Measurements from ENCODE around the gene ANXA1.

Gene ANXA1

DNA sequence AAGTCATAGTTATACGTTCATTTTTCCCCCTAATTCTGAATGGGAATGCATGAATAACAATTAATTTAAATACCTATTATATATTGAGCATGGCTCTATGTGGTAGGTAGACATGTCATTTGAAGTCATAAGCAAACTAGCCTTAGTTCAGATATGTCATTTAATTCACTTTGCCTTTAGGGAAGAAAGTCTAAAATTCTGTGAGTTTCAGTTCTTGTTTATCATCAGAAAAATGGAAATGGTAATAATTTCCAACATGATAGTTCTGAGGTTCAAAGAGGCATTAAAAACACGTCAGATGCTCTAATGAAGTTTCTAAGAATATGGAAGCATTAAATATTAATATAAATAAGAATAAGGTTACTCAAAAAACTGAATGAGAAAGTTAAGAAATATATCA, 13.1 kb upstream of the ANXA1 start:
- DNase-seq = no peak

DNA sequence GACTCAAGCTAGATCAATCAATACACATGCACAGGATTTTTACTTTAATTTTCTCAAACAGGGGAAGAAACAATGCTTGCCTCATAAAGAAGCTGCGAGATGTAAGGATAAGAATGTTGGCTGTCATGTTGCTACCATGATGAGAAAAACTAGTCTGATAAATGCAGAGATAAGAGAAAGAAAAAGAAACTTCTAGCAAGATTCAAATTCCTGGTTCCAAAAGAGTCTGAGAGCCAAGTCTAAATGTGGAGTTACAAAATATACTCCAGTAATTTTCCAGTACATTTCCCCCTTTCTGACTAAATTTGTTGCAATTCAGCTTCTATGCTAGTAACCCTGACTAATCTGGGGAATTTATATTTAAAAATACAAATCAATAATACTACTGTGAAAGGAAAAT, 10.4 kb upstream of the ANXA1 start:
- no peak for DNase-seq

DNA sequence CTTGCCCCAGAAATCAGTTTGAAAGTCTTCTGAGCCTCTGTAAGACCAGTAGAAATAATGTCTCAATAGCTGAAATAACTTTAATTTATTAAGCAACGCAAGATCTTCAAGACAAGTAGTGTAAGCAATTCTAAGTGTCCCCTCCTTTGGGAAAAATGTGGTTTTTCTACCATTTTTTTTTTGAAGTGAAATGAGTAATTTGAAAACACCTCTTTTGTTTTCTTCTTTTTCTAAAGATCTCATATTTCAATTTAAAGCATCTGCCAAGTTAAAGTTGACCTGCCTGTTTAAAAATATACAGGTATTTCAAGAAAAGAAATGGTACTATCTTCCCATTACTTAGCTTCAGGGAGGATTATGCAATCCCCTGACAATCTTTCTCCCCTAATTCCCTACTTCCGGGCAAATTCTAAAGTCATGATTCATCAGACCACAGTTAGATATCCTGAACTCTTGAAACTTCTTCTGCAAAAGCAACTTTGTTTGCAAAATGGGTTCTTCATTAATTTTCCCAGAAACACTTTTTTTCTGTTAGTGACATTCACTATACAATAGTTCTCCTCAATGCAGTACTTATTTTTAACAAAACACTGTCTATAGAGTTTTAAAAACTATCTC, 7.8 kb upstream of the ANXA1 start:
- DNase-seq = no peak

DNA sequence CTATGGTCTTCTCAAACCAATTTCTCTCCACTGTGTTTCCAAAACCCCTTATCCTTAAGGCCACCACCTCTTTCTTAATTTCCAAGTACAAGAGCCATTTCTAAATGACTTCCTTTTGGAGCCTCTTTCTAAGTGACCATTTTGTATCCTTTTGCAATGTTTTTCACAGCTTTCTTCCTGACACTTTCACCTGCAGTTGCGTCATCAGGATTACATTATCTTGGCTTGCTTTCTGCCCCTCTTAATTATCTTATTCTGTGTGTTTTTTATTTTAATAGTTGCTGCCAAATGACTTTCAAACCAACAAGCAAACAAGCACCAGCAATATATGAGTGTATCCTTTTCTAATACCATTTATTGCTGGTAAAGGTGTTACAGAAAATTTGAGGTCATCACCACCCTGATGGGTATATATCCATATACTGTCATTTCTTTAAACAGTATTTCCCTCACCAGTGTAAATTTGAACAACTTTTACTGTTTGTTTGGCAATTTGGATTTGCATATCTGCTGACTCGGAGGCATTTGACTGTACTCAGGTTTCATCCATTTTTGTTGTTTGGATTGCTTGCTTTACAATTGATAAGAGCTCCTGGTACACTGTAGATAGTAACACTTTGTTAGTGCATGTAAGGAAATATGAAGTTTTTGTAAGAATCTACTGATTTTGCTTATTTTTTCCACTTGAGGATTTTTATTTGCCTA, 5.4 kb upstream of the ANXA1 start:
- DNase-seq = peak in 1 of 2 experiments; percentile 64

DNA sequence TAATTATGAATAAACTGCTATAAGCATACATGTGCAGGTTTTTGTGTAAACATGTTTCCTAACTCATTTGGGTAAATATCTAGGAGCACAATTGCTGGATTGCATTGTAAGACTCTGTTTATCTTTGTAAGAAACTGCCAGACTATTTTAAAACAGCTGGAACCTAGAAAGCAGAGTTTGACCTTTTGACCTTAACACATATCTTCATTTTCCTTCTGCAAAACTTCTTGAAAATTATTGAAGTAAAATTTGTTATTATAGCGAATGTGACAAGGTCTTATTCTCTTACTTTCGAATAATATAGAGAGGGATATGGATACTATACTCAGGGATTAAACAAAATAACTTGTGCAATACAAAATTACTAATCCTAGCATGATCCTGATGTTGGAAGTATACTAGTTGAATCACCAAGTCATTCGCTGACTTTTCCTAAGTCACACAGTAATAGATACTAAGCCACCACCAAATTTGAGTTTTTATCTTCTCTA, 3.2 kb upstream of the ANXA1 start:
- DNase-seq = peak in 1 of 2 experiments; percentile 22

DNA sequence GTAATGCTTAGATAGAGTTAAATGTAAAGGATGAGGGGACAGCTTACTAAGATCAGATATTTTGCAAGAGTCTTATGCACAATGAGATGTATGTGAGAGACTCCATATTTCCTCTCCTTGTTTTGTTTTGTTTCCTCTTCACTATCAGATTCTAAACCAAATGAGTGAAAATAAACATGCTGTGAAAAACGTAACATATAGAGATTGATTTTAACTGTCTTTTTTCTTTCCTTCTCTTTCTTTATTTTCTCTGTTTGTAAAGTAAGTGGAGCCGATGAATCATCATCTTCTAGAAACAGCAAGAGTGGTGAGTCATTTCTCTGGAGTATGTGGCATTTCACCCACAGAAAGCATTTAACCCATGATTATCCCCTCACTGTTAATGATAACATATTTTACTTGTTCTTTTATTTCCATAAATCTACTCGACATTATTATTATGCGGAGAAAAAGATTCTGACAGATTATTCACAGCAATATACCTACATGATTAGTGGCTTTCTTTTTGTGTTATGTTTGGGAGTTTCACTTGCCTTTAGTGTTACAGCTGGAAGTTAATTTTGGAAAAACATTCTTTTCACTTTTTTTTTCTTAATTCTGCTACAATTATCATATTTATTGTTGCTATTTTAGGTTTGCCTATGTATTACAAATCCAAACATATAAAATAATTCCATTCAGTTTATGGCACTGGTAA, 2.1 kb upstream of the ANXA1 start:
- DNase-seq = peak in 1 of 2 experiments; percentile 18

DNA sequence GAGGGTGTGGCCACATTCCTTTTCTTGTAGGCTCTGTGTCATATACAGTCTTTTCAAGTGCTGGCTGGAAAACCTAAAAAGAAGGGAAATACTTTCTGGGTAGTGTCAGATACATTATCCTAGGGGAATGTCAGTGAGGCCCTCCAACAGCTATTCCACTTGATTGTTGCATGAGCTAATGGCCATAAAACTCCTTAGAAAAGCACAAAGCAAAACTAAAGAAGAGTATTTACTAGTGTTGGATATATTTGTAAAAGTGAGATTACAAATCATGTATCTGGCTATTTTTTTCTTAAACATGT, 829 bp downstream of the ANXA1 start:
- DNase-seq = no peak

DNA sequence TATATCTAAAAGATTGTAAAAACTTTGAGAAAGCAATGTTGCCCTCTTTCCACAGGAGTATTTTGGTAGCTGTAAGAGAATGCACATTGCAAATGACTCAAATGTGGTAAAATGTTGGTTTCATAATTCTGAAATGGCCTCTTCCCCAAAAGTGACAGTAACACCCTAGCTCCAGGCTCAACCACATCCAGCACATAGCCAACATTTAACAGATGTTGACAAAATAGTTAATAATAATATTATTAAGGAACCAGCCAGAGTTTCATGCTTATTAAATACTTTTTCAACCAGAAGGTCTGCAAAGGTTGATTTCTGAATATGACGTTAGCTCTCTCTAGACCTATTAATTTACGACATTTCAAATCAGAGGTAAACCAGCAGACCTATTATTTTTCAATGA, 1.3 kb downstream of the ANXA1 start:
- DNase-seq = no peak

DNA sequence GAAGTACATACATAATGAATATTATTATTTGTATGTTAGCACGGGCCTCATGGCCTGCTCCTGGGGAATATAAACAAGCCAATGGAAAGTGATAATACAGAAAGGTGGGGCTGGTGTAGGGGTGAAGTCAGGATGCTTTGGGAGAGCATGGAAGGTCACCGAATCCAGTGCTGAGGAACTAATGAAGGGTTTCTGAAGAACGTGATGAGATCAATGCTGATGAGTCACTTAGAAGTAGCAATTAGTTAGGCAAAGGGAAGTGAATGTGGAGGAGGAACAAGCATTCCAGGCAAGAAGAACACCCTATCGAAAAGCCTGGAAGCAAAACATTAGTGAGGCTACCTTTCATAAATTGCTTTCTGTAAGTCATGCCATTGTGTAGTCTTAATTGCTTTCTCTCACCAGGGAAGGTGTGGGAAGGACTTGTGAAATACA, 2.1 kb downstream of the ANXA1 start:
- DNase-seq = no peak

DNA sequence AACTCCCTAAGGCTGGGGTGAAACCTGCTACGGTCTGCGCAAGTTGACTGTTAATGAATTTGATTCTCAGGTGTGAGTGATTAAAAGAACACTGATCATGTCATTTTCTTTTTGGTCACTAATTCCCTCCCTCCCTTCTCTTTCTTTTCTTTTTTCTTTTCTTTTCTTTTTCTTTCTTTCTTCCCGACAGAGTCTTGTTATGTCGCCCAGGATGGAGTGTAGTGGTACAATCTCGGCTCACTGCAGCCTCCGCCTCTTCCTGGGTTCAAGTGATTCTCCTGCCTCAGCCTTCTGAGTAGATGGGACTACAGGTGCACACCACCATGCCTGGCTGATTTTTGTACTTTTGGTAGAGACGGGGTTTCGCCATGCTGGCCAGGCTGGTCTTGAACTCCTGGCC, 2.6 kb downstream of the ANXA1 start:
- DNase-seq = no peak

DNA sequence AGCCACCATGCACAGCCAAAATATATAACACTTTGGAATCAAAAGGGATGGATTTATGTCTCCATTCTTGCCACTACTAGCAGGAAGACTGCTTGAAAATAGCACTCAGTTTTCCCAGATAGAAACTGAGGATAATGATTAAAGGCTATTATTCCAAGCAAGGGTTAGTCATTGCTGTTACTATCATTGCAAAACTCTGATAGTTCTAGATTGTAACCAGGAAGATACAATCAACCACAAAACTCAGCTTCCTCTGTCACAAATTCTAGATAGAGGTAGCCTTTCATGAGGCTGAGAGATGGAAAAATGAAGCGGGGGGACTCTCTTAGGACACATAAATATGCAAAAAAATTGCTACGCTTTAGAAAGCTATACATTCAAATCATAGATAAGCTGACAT, 3.1 kb downstream of the ANXA1 start:
- no peak for DNase-seq

DNA sequence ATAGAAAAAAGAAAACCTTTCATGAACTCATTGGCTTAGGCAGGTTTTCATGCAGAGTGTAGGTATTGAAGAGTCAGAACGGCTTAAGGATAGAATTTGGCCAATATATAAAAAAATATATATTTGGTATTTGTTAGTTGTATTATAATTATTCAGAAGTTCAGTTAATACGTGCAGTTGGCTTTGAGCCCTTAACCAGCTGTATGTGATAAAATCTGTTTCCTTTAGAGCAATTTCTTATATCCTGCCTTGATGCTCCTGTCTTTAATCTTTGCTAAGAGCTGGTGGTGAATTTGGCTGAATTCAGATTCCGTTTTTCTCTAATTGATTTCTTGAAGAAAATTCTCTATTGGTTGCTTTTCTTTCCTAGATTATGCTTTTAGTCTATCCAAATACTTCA, 3.7 kb downstream of the ANXA1 start:
- DNase-seq = no peak

DNA sequence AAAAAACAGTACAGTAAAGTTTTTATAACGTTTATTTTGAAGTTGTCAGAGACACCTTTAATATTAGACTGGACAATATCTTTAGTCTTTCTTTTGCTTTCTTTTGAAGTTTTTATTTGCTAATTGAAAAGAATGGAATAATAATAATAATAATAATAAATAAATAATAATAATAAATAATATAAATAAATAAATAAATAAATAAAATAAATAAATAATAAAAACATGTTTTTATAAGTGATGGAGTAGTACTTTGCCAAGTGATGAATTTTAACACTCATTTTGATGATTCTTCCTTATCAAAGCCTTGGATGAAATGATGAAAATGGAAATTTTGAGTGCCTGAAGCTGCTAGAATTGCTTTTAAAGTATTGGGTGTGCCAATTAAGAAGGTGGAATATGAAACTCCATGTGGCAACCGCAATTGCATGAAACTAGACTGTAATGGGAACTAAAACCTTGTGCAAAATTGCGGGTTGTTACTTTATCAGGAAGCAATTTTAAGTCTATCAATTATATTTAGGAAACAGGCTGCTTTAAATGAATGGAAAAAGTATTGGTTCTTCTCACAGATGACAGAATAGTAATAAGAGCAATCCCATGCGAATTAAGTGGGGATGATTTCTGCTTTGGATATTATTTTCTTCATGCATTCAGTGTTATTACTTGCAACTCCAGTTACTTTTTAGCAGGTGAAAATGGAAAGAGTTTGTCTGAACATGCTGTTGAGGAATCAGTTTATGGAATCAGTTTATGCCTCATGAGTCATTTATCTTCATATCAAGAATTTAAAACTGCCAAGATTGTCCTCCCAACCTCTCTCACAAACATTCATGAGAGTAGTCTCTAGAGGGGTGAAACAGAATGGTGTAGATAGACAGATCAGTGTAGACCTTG, 4.6 kb downstream of the ANXA1 start:
- no peak for DNase-seq

DNA sequence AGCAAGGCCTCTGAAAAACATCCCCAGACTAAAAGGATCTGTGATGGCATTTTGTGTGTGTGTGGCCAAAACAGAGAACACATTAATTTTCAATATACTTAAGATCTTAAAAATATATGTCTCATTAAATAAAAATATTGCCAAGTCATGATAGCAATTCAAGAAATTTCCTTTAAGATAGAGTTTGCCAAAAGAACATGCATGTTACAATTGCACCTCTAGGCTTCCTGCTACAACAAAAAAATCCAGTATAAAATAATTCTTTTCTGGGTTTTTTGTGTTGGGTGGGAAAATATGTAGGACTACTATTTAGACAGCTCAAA, 5.2 kb downstream of the ANXA1 start:
- no peak for DNase-seq

DNA sequence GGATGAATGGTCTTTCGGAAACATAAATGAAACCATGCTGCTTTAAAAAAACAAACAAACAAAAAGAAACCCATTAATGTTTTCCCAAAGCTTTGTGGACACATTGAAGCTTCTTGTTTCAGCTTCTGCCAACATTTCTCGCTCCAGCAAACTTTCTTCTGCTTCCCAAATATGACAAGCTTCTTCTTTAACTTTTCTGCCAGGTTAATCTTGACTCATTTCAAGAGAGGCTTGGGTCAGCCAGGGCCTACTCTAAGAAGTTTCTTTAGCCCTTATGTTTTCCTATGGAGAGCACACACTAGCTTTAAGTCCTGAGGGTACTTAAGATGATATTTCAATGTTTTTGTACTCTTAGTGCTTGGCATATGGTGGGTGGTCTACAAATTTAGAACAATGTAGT, 6.1 kb downstream of the ANXA1 start:
- DNase-seq = no peak

DNA sequence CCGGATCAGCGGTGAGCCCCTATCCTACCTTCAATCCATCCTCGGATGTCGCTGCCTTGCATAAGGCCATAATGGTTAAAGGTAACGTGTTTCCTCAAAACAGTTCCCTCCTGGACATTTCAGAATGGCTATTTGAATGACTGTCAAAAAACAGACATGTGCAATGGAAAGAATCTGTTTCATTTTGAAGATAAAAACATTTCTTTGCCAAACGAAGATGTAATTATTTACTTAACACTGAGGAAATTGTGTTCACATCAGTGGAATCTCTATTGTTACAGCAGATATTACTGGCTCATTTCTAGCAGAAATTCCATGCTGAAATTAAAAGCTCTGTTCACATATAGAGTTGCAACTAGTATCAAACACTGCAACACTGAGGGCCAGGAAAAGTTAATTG, 7.1 kb downstream of the ANXA1 start:
- no peak for DNase-seq

DNA sequence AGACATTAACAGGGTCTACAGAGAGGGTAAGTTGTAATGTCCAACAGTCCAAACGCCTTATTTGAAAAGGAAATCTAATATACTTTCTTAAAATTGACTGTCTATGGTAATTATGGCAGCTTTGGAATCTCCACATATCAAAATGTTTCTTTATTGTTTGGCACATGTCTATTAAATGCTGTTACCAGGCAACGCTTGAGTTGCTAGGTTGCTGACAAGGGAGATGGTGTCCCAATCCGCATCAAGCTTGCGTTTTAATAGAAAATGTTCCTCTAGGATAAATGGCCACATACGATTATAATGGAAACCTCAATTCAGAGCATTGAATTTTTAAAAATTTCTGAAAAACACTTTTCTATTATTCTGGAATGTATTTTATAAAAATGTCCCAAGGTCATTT, 9.2 kb downstream of the ANXA1 start:
- DNase-seq = no peak

DNA sequence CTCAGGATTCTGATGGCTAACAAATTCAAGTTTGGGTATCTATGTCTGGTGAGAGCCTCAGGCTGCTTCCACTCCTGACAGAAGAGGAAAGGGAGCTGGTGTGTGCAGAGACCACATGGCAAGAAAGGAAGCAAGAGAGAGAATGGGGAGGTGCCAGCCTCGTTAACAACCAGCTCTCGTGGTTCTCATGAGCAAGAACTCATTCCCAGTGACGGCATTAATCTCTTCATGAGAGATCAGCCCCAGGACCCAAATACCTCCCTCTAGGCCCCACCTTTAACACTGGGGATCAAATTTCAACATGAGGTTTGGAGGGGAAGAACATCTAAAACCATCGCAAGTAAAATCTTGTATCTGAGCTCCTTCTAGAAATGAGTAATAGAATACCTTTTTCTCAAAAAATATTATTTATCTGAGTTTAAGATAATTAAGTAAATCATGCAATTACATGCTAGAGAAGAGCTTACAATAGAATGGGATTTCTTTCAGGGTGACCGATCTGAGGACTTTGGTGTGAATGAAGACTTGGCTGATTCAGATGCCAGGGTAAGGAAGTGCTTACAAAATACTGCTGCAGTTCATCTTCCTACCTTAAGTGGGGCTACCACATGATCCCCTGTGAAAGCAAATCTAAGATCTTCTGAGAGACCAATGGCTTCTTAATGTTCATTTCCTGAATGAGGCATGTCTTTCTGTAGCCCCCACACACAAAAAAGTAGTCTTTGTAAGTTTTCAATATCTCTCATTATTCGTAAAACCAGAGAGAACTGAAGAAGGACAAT, 11.5 kb downstream of the ANXA1 start:
- DNase-seq = no peak

DNA sequence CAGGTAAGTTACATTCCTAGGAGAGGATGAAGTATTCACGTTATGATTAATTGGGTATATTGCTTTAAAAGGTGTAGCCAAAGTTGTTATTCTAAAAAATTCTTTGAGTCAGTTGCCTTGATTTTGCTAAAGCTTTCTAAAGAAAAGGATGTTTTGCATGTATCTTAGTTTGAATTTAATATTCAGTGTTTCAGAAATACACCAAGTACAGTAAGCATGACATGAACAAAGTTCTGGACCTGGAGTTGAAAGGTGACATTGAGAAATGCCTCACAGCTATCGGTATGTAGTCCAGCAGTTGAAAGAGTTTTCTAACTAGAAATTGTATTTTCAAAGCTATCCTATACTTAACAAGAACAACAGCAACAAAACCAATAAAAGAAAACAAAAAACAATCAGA, 14.2 kb downstream of the ANXA1 start:
- no peak for DNase-seq

DNA sequence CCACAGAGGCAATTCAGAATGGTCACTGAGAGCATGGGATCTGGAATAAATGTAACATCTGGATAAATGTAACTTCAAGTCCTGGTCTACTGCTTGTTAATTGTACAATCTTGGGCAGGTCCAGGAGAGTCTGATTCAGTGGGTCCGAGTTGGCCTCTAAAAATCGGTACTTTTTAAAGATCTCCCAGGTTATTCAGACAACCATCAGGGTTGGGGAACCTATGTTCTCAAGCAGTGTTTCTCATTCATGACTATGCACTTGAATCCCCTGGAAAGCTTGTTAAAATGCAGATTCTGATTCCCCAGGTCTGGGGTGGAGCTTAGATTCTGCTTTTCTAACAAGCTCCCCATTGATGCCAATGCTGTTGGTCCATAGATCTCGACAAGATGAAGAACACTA, 14.8 kb downstream of the ANXA1 start:
- no peak for DNase-seq

DNA sequence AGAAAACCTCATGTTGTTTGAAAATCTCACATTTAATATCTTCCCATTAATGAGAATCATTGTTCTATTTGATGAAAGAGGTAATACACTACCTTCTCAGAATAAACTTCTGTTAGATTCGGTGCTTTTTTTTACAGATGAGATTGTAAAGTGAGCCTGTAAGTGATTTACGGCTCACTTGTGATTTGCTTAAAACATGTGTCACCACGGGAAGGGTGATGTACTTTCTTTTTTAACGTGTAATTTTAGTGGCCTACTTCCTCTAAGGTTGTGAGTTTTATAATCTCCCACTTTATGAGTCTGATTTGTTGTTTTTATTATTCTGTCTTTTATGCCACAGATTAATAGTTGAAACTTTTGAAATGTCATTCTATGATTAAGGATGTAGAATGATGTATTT, 15.9 kb downstream of the ANXA1 start:
- DNase-seq = no peak

DNA sequence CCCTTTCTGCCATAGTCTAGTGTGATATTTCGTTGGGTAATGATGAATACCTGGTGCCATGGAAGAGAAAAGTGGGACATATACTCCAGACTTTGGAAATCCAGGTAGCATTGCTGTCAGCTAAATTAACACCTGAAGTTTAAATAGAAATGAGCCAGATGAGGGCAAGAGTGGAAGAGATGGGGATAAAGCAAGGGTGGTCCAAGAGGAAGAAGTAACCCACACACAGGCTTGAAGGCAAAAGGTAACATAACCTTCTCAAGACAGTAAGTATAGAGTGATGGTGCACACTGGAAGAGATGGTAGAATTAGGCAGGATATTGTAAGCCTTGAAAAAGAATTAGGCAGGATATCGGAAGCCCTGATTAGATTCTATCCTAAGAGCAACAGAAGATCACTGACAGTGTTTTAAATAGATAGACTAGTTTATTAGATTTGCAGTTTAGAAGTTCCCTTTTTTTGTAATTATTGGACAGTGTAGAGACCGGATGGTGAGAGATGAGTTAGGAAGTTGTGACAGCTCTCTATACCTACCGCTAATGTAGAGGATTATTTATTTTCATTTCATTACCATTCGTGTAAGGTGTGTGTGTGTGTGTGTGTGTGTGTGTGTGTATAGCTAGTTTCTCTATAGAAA, 16.8 kb downstream of the ANXA1 start:
- no peak for DNase-seq
